Upper lobe of right lung (tissue), 1 donor: ENCODE results near the gene BUB3. TPM values are rescaled to one million over a fixed set of nuclear protein-coding genes. Genes with fewer than 3 reads are reported as not detected.

Experiments
- ATAC-seq: fragments of 200-7000 bp; cut with Tn5 transposase; one replicate; pipeline ENCODE4 v1.9.1; 2020; ENCODE audit warnings: mild to moderate bottlenecking, moderate library complexity
- DNase-seq: peaks from one replicate; pipeline ENCODE4 v3.0.0-alpha.2; 2020
- H3K27ac ChIP-seq: fragments of 200-600 bp; one replicate; pipeline ENCODE4 v1.8.0; 2022
- H3K27me3 ChIP-seq: fragments of 200-600 bp; one replicate; pipeline ENCODE4 v1.8.0; 2022; ENCODE audit warnings: mild to moderate bottlenecking
- H3K36me3 ChIP-seq: fragments of 200-600 bp; one replicate; pipeline ENCODE4 v1.8.0; 2022
- H3K4me1 ChIP-seq: fragments of 200-600 bp; one replicate; pipeline ENCODE4 v1.8.0; 2022
- H3K4me3 ChIP-seq: fragments of 200-600 bp; one replicate; pipeline ENCODE4 v1.8.0; 2022; ENCODE audit warnings: mild to moderate bottlenecking
- H3K9me3 ChIP-seq: fragments of 200-600 bp; one replicate; pipeline ENCODE4 v1.8.0; 2022
- CTCF ChIP-seq: fragments of 200-600 bp; IDR thresholded peaks from one replicate; pipeline ENCODE4 v1.8.0; 2022; ENCODE audit warnings: antibody characterized with exemption
- intact Hi-C: fragments of 100-400 bp; cut with DNase I; formaldehyde crosslinking; loops from one replicate; pipeline ENCODE4 v1.11.0; 2022
- long read RNA-seq: library from polyadenylated mRNA; unstranded; transcript quantifications from one replicate; pipeline ENCODE4 v2.0.0, GENCODE V29; 2021
- total RNA-seq: library from RNA; stranded (reverse); fragmentation: NEBNext Ultra II Directional; extraction: Animal tissue kit (Norgen Biotek cat#: 25700); gene quantifications from one replicate; pipeline ENCODE4 v1.2.1, GENCODE V29; 2021
- donor health status: DM: no; HTN: yes; CAD: no; lungs with severe emphysema.

BUB3 gene
- total RNA-seq: 61.8 TPM
- long read RNA-seq, full-length matches to known transcripts: 120 of 138 reads
- long read RNA-seq, partial matches to known transcripts: 13 of 138 reads
- long read RNA-seq, other reads (novel, unspliced or antisense): 5 of 138 reads

GRCh38 chr10:123154092-123154710 lies at the start of gene BUB3:
BUB3 (plus strand) TSS chr10:123154402; CDS start chr10:123154918, 516 bp downstream.
- intact Hi-C loops: no loop called here
- peak within 1 kb of the TSS; percentile 68 for H3K4me3 ChIP-seq
- no peaks in the 10 kb centered on the region for H3K9me3 ChIP-seq
- peaks cover 44% of the 10 kb centered on the region for H3K27me3 ChIP-seq
- peak; percentile 8 for TF ChIP-seq CTCF
- H3K27ac ChIP-seq: peak within 1 kb of the TSS; percentile 76
- ATAC-seq (peak; percentile 98), DNase-seq (peak; percentile 98)
- H3K36me3 ChIP-seq: peaks cover 25% of the 10 kb centered on the region
- H3K4me1 ChIP-seq: peaks cover 42% of the 10 kb centered on the region

- H3K4me1 ChIP-seq: no peaks in the 10 kb centered on the region
- ATAC-seq (no peak), DNase-seq (no peak)
- H3K27me3 ChIP-seq: peaks cover 3% of the 10 kb centered on the region
- no peak overlapping the region for H3K4me3 ChIP-seq
- H3K27ac ChIP-seq: no peak overlapping the region
- intact Hi-C loops: no loop called here
- TF ChIP-seq CTCF: no peak
- no peaks in the 10 kb centered on the region for H3K36me3 ChIP-seq
- no peaks in the 10 kb centered on the region for H3K9me3 ChIP-seq
Observed at GRCh38 chr10:123109466-123109865, 44.7 kb upstream of the BUB3 start.

- no peak overlapping the region for H3K27ac ChIP-seq
- peak; percentile 54 for ATAC-seq
- no peaks in the 10 kb centered on the region for H3K4me1 ChIP-seq
- H3K27me3 ChIP-seq: peaks cover 30% of the 10 kb centered on the region
- intact Hi-C loops: no loop called here
- H3K9me3 ChIP-seq: no peaks in the 10 kb centered on the region
- H3K36me3 ChIP-seq: no peaks in the 10 kb centered on the region
- no peak for TF ChIP-seq CTCF
- no peak overlapping the region for H3K4me3 ChIP-seq
- DNase-seq: no peak
Observed at GRCh38 chr10:123117644-123118417, 36.4 kb upstream of the BUB3 start.

GRCh38 chr10:123119081-123119480 lies 35.1 kb upstream of the BUB3 start:
- no peak for ATAC-seq
- peaks cover 37% of the 10 kb centered on the region for H3K27me3 ChIP-seq
- no peak for TF ChIP-seq CTCF
- intact Hi-C loops: no loop called here
- H3K9me3 ChIP-seq: no peaks in the 10 kb centered on the region
- H3K27ac ChIP-seq: no peak overlapping the region
- H3K36me3 ChIP-seq: no peaks in the 10 kb centered on the region
- H3K4me3 ChIP-seq: no peak overlapping the region
- H3K4me1 ChIP-seq: no peaks in the 10 kb centered on the region
- DNase-seq: no peak

- Histone ChIP-seq H3K36me3 (no peaks in the 10 kb centered on the region), H3K4me1 (no peaks in the 10 kb centered on the region), H3K9me3 (no peaks in the 10 kb centered on the region), H3K4me3 (no peak overlapping the region), H3K27me3 (peaks cover 69% of the 10 kb centered on the region), H3K27ac (no peak overlapping the region)
- no peak for TF ChIP-seq CTCF
- DNase-seq (no peak), ATAC-seq (no peak)
- intact Hi-C loops: no loop called here
Observed at GRCh38 chr10:123126246-123126645, 28.0 kb upstream of the BUB3 start.
